DOHH2 (cell line): ENCODE measurements around the gene SLC7A9.

ENCODE experiments used
- H3F3A ChIP-seq: fragments of 200-600 bp; sonication (generic), shearing (Covaris generic); 2 replicates; pipeline ENCODE4 v1.6.0; 2016; ENCODE audit warnings: antibody characterized with exemption, mild to moderate bottlenecking; ENCODE audit not compliant: control insufficient read depth, insufficient read depth
- H3K27ac ChIP-seq: fragments of 200-600 bp; sonication (generic); 2 replicates; pipeline ENCODE4 v1.5.1; 2014; ENCODE audit warnings: low read depth, mild to moderate bottlenecking, low read length, moderate library complexity
- H3K27me3 ChIP-seq: fragments of 200-600 bp; sonication (generic); 2 replicates; pipeline ENCODE4 v1.6.1; 2014; ENCODE audit warnings: mild to moderate bottlenecking, low read length, mixed read lengths; ENCODE audit not compliant: control insufficient read depth
- H3K36me3 ChIP-seq: fragments of 200-600 bp; sonication (generic); 2 replicates; pipeline ENCODE4 v1.6.1; 2014; ENCODE audit warnings: mild to moderate bottlenecking, low read length, moderate library complexity, mixed read lengths; ENCODE audit not compliant: control insufficient read depth
- H3K4me1 ChIP-seq: fragments of 200-600 bp; sonication (generic); 2 replicates; pipeline ENCODE4 v1.6.1; 2014; ENCODE audit warnings: mild to moderate bottlenecking, low read length, mixed read lengths; ENCODE audit not compliant: control insufficient read depth
- H3K4me2 ChIP-seq: fragments of 200-600 bp; sonication (generic); 2 replicates; pipeline ENCODE4 v1.6.0; 2014; ENCODE audit warnings: mild to moderate bottlenecking, low read length, moderate library complexity
- H3K4me3 ChIP-seq: fragments of 200-600 bp; sonication (generic); 2 replicates; pipeline ENCODE4 v1.5.1; 2014; ENCODE audit warnings: mild to moderate bottlenecking, low read length, mixed read lengths
- H3K79me2 ChIP-seq: fragments of 200-600 bp; sonication (generic); 2 replicates; pipeline ENCODE4 v1.6.1; 2014; ENCODE audit warnings: mild to moderate bottlenecking, low read length, mixed read lengths; ENCODE audit not compliant: control insufficient read depth
- H3K9me2 ChIP-seq: fragments of 200-600 bp; sonication (generic); replicated peaks from 2 replicates; pipeline ENCODE4 v1.6.1; 2014; ENCODE audit warnings: mild to moderate bottlenecking, low read length, mixed read lengths; ENCODE audit not compliant: control insufficient read depth
- H3K9me3 ChIP-seq: fragments of 200-600 bp; sonication (generic); 2 replicates; pipeline ENCODE4 v1.6.1; 2014; ENCODE audit warnings: antibody characterized with exemption, low read length, mixed read lengths; ENCODE audit not compliant: control insufficient read depth, insufficient read depth
- H4K20me1 ChIP-seq: fragments of 200-600 bp; sonication (generic); 2 replicates; pipeline ENCODE4 v1.6.0; 2014; ENCODE audit warnings: low read depth, mild to moderate bottlenecking, antibody characterized with exemption, low read length, moderate library complexity; ENCODE audit not compliant: control insufficient read depth, insufficient read depth
- EZH2phosphoT487 ChIP-seq: fragments of 200-600 bp; sonication (generic); IDR thresholded peaks from 2 replicates; pipeline ENCODE4 v1.6.1; 2017; ENCODE audit warnings: borderline replicate concordance, mild to moderate bottlenecking, antibody characterized with exemption, low read length, moderate library complexity, mixed read lengths
- TF ChIP-seq, protein P1 (sequence below): fragments of 200-600 bp; sonication (generic); IDR thresholded peaks from one replicate; pipeline ENCODE4 v1.5.1; 2014; ENCODE audit warnings: antibody characterized with exemption, mild to moderate bottlenecking, low read depth, low read length; ENCODE audit not compliant: poor library complexity, severe bottlenecking

Gene SLC7A9

DNA sequence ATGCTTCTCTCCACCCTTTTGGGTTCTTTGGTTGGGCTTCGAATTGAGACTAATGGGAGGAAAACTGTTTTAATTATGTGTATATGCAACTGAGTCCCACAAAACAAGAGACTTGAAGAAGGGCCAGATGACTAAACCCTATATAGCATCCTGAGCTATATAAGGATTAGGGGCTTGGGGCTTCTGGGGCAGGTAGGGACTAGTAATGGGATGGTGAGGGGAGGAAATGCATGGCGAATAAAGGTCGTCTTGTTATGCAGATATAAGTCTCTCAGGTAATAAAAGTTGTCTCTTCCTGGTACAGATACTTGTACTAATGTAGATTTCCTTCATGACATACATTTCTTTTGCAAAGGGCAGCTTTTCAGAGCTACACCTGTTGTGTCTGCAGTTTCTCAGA is 2.8 kb upstream of the SLC7A9 start:
- no peak for TF ChIP-seq EZH2phosphoT487
- TF ChIP-seq, protein P1, sequence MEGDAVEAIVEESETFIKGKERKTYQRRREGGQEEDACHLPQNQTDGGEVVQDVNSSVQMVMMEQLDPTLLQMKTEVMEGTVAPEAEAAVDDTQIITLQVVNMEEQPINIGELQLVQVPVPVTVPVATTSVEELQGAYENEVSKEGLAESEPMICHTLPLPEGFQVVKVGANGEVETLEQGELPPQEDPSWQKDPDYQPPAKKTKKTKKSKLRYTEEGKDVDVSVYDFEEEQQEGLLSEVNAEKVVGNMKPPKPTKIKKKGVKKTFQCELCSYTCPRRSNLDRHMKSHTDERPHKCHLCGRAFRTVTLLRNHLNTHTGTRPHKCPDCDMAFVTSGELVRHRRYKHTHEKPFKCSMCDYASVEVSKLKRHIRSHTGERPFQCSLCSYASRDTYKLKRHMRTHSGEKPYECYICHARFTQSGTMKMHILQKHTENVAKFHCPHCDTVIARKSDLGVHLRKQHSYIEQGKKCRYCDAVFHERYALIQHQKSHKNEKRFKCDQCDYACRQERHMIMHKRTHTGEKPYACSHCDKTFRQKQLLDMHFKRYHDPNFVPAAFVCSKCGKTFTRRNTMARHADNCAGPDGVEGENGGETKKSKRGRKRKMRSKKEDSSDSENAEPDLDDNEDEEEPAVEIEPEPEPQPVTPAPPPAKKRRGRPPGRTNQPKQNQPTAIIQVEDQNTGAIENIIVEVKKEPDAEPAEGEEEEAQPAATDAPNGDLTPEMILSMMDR = no peak
- no peaks in the 10 kb centered on the region for H4K20me1 ChIP-seq

DNA sequence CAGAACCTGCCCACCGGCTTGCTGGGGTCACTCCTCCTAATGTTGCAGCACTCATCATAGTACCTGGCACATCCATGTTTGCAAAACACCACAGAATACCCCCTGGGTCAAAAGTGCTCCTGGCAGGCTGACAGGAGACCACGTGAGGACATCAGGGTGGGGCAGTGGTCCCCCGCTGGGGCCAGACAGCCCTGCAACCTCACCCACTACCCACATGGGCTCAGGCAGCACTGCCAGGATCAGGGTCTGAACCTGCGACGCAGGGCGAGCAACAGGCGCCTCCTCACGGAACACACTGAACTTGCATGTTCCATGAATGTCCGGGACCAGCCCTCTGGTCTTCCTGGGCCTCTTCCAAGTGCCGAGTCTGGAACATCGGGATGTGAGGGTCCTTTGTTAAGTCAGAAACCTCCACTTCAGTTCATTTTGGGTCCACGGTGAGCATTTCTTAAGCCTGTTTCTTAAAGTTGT is 1.4 kb upstream of the SLC7A9 start:
- Histone ChIP-seq H3K9me3 (no peaks in the 10 kb centered on the region), H3K9me2 (no peaks in the 10 kb centered on the region)
- TF ChIP-seq EZH2phosphoT487 = no peak
- TF ChIP-seq, protein P1 = no peak

More for the DNA sequence above, 2.8 kb upstream of the SLC7A9 start:
- H3K4me2 ChIP-seq = no peak overlapping the region
- no peaks in the 10 kb centered on the region for H3K4me1 ChIP-seq
- no peaks in the 10 kb centered on the region for H3K9me3 ChIP-seq
- H3K27me3 ChIP-seq = no peaks in the 10 kb centered on the region
- no peaks in the 10 kb centered on the region for H3F3A ChIP-seq
- H3K4me3 ChIP-seq = no peak overlapping the region
- H3K36me3 ChIP-seq = no peaks in the 10 kb centered on the region
- no peaks in the 10 kb centered on the region for H3K9me2 ChIP-seq
- H3K79me2 ChIP-seq = no peaks in the 10 kb centered on the region
- H3K27ac ChIP-seq = no peak overlapping the region

DNA sequence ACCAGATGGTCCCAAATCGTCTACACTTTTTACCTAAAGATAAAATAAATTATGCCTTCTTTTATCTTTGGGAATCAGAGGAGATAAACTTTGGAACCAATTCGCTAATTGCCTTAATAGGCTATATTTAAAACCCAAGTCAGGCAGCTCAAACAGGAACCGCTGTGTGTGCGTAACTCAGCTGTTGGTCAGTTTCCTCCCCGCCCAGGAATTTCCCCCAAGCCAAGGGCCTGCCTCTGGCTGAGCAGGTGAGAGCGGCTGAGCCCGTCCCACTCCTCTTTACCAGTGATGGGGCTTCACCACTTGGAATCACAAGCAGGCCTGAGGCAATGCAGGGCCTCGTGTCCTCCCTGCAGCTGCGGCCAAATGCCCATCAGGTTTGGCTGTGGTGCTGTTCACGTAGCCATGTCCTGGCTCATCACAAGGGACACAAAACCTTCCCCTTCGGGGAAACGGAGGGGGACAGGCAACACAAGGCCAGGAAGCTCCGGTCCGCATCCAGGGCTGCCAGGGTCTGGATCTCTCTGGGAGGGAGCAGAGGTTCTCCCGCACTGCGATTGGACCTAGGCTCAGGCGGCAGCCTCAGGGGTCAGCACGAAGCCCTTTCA is 503 bp upstream of the SLC7A9 start:
- no peaks in the 10 kb centered on the region for H4K20me1 ChIP-seq
- no peaks in the 10 kb centered on the region for H3K27me3 ChIP-seq
- TF ChIP-seq, protein P1 = no peak
- no peaks in the 10 kb centered on the region for H3K4me1 ChIP-seq
- H3K4me2 ChIP-seq = no peak overlapping the region
- no peak overlapping the region for H3K27ac ChIP-seq
- H3K36me3 ChIP-seq = no peaks in the 10 kb centered on the region
- H3F3A ChIP-seq = no peaks in the 10 kb centered on the region
- no peaks in the 10 kb centered on the region for H3K79me2 ChIP-seq
- H3K9me3 ChIP-seq = no peaks in the 10 kb centered on the region
- H3K9me2 ChIP-seq = no peaks in the 10 kb centered on the region
- no peak overlapping the region for H3K4me3 ChIP-seq

More for the DNA sequence above, 1.4 kb upstream of the SLC7A9 start:
- Histone ChIP-seq H3K4me2 (no peak overlapping the region), H3K4me3 (no peak overlapping the region), H3F3A (no peaks in the 10 kb centered on the region), H3K36me3 (no peaks in the 10 kb centered on the region), H3K27me3 (no peaks in the 10 kb centered on the region), H3K4me1 (no peaks in the 10 kb centered on the region), H3K27ac (no peak overlapping the region), H4K20me1 (no peaks in the 10 kb centered on the region), H3K79me2 (no peaks in the 10 kb centered on the region)
